ENCODE results near the gene TIMM50. TPM values are rescaled to one million over a fixed set of nuclear protein-coding genes. Genes with fewer than 3 reads are reported as not detected.
"Not testable (repeated sequence)": the region's sequence is repeated elsewhere in the genome, so short reads cannot be mapped to it uniquely, and the experiment has no call there.

Gene TIMM50
- total RNA-seq, 1 donor from 2014 or later: 68.9 TPM

GRCh38 chr19:39474139-39474620 lies 6.5 kb upstream of the TIMM50 start:
- H3K4me3 Mint-ChIP-seq: no peak overlapping the region
- POLR2A ChIA-PET: interaction anchor here (0.9 to 1.3 kb wide), 2 partner anchors 29 to 58 kb away, joined by 3 to 7 read pairs; partner anchors contain the start of genes EID2B and SUPT5H

DNA sequence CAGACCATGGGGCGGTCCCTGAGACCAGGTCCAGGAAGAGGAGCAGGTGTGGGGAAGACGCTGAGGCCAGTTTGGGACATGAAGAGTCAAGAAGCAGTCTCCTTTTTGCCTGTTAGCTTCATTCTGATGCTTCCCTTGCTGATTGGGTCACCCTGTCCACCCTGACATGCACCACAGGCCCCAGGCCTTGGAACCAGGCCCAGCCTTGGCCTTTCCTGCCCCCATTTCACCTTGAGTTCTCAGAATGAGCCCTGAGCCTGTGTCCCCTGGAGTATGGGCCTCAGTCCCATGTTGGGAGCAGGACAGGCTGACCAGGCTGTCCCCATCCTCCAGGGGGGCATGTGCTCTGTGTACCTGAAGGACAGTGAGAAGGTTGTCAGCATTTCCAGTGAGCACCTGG lies 4.9 kb upstream of the TIMM50 start:
- intact Hi-C loops (cut with micrococcal nuclease): loop anchor here (2.0 kb wide), 1 partner anchor 79 kb away; no protein-coding TSS in a partner anchor
- peaks cover 60% of the 10 kb centered on the region for H3K36me3 Mint-ChIP-seq (ENCODE audit: low read depth)
- no peaks in the 10 kb centered on the region for H3K9me3 Mint-ChIP-seq
- DNase-seq (no peak), ATAC-seq (ENCODE audit: low read depth) (no peak)
- TF ChIP-seq CTCF (IDR thresholded peaks at IDR 0.05): no peak
- ChIA-PET POLR2A (interaction anchor here (1.1 to 1.2 kb wide), 2 partner anchors 31 to 78 kb away, joined by 3 to 5 read pairs; partner anchors contain the start of gene SUPT5H), CTCF (interaction anchor here (1.0 to 1.7 kb wide), 2 partner anchors 22 to 55 kb away, joined by 4 read pairs; no protein-coding TSS in a partner anchor)
- no peak overlapping the region for H3K27ac Mint-ChIP-seq
- no peaks in the 10 kb centered on the region for H3K27me3 Mint-ChIP-seq
- peaks cover 12% of the 10 kb centered on the region for H3K4me1 Mint-ChIP-seq
- no peak overlapping the region for H3K4me3 Mint-ChIP-seq

More at GRCh38 chr19:39474139-39474620, 6.5 kb upstream of the TIMM50 start:
- Mint-ChIP-seq H3K4me1 (no peaks in the 10 kb centered on the region), H3K27me3 (no peaks in the 10 kb centered on the region), H3K27ac (no peak overlapping the region), H3K36me3 (ENCODE audit: low read depth) (peaks cover 75% of the 10 kb centered on the region), H3K9me3 (no peaks in the 10 kb centered on the region)
- DNase-seq (peak; percentile 71), ATAC-seq (ENCODE audit: low read depth) (peak; percentile 88)
- CTCF ChIA-PET: interaction anchor here (0.6 to 1.7 kb wide), 18 partner anchors 9 to 214 kb away, joined by 3 to 17 read pairs (median 3); partner anchors contain the start of genes EID2B, PLEKHG2 and SUPT5H
- intact Hi-C loops (cut with micrococcal nuclease): loop anchor here (1.0 to 2.0 kb wide), 2 partner anchors 58 to 77 kb away; partner anchors contain the start of gene EID2B
- TF ChIP-seq CTCF (IDR thresholded peaks at IDR 0.05): no peak

GRCh38 chr19:39479319-39479801 lies 1.3 kb upstream of the TIMM50 start:
- Mint-ChIP-seq H3K36me3 (ENCODE audit: low read depth) (peaks cover 41% of the 10 kb centered on the region), H3K4me3 (peak overlapping the region; percentile 91), H3K27ac (peak overlapping the region; percentile 47), H3K4me1 (peaks cover 25% of the 10 kb centered on the region)
- H3K9me3 Mint-ChIP-seq; ATAC-seq (ENCODE audit: low read depth); H3K27me3 Mint-ChIP-seq; DNase-seq; CTCF ChIA-PET; intact Hi-C loops (cut with micrococcal nuclease); POLR2A ChIA-PET: not testable (repeated sequence)

GRCh38 chr19:39479916-39480315 lies 722 bp upstream of the TIMM50 start:
- CTCF ChIA-PET: no interaction called here
- no peak for ATAC-seq (ENCODE audit: low read depth)
- TF ChIP-seq CTCF (IDR thresholded peaks at IDR 0.05): no peak
- Mint-ChIP-seq H3K4me1 (peaks cover 25% of the 10 kb centered on the region), H3K27ac (peak overlapping the region; percentile 47), H3K36me3 (ENCODE audit: low read depth) (peaks cover 40% of the 10 kb centered on the region), H3K27me3 (no peaks in the 10 kb centered on the region), H3K4me3 (peak overlapping the region; percentile 91), H3K9me3 (no peaks in the 10 kb centered on the region)
- POLR2A ChIA-PET: interaction anchor here (0.6 to 1.2 kb wide), 7 partner anchors 19 to 611 kb away, joined by 3 to 18 read pairs (median 7); partner anchors contain the start of genes DLL3, MED29, PAF1 and RPS16
- no peak for DNase-seq
- intact Hi-C loops (cut with micrococcal nuclease): loop anchor here (1.0 to 2.0 kb wide), 5 partner anchors 19 to 138 kb away; partner anchors contain the start of genes DLL3, MED29, PAF1 and PLEKHG2

DNA sequence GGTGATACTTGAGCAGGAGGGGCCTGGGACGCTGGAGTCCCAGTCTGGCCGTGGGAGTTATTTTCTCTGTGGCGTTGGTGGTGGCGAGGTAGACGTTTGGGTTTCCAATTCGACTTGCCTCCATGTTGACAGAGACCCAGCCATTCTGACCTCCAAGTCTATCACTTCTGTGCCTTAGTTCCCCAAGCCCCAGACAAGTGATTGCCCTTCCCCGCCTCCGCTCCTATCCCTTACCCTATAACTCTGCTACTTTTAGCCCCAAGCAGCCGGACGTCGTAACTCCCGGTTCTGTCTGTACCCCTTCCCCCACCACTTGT lies 549 bp downstream of the TIMM50 start:
- ATAC-seq (ENCODE audit: low read depth) (no peak), DNase-seq (no peak)
- H3K36me3 Mint-ChIP-seq (ENCODE audit: low read depth): peaks cover 39% of the 10 kb centered on the region
- H3K4me1 Mint-ChIP-seq: peaks cover 25% of the 10 kb centered on the region
- H3K4me3 Mint-ChIP-seq: peak overlapping the region; percentile 91
- ChIA-PET CTCF (no interaction called here), POLR2A (interaction anchor here (1.0 to 1.2 kb wide), 3 partner anchors 32 to 46 kb away, joined by 7 to 18 read pairs (median 7); partner anchors contain the start of genes RPS16 and SUPT5H)
- H3K27me3 Mint-ChIP-seq: no peaks in the 10 kb centered on the region
- H3K9me3 Mint-ChIP-seq: no peaks in the 10 kb centered on the region
- intact Hi-C loops (cut with micrococcal nuclease): loop anchor here (2.0 kb wide), 1 partner anchor 18 kb away; the partner anchor contains the start of gene DLL3
- H3K27ac Mint-ChIP-seq: peak overlapping the region; percentile 70
- TF ChIP-seq CTCF (IDR thresholded peaks at IDR 0.05): no peak
